Measurements from ENCODE around the gene EXOC4.

GRCh38 chr7:133886797-133887196 is 633.9 kb downstream of the EXOC4 start:
- TF ChIP-seq CTCF (IDR thresholded peaks at IDR 0.05) (no peak), EP300 (IDR thresholded peaks at IDR 0.05) (no peak), POLR2A (IDR thresholded peaks at IDR 0.05; ENCODE audit: low read depth) (no peak), POLR2AphosphoS5 (IDR thresholded peaks at IDR 0.05) (no peak)
